Activated CD8-positive, alpha-beta T cell treated with anti-CD3 and anti-CD28 coated beads, Interleukin-2, amount 10 ng/mL, durations not matched to agents 7 days and 5 days (primary cell): ENCODE data around the gene LENG9. TPM values are rescaled to one million over a fixed set of nuclear protein-coding genes. Genes with fewer than 3 reads are reported as not detected.

Experiments used
- ATAC-seq: fragments of 150-1000 bp; cut with Tn5 transposase; one replicate; pipeline ENCODE4 v1.10.0; 2021; ENCODE audit warnings: moderate library complexity
- CTCF ChIA-PET: fragments of 350-600 bp; sonication (Branson Sonifier 250); formaldehyde crosslinking; loops from one replicate; lab custom pipeline; 2021; ENCODE audit warnings: antibody characterized with exemption; lab: Charles Lee
- POLR2A ChIA-PET: fragments of 350-600 bp; sonication (Branson Sonifier 250); formaldehyde crosslinking; loops from one replicate; lab custom pipeline; 2021; ENCODE audit warnings: antibody characterized with exemption; lab: Charles Lee
- DNase-seq: peaks from one replicate; pipeline ENCODE4 v3.0.0-alpha.2; 2020
- H3K27ac Mint-ChIP-seq: one replicate; pipeline ENCODE4 v1.8.0; 2021; ENCODE audit warnings: mild to moderate bottlenecking, mixed read lengths
- H3K27me3 Mint-ChIP-seq: one replicate; pipeline ENCODE4 v1.8.0; 2021; ENCODE audit warnings: low read depth, mixed read lengths
- H3K36me3 Mint-ChIP-seq: one replicate; pipeline ENCODE4 v1.8.0; 2021; ENCODE audit warnings: low read depth, mixed read lengths
- H3K4me1 Mint-ChIP-seq: one replicate; pipeline ENCODE4 v1.8.0; 2021; ENCODE audit warnings: low read depth, mixed read lengths
- H3K4me3 Mint-ChIP-seq: one replicate; pipeline ENCODE4 v1.8.0; 2021; ENCODE audit warnings: mild to moderate bottlenecking, mixed read lengths
- H3K9me3 Mint-ChIP-seq: one replicate; pipeline ENCODE4 v1.8.0; 2022; ENCODE audit warnings: mixed read lengths; ENCODE audit not compliant: insufficient read depth
- total RNA-seq, 2 experiments: library from RNA; stranded (reverse); gene quantifications; one replicate each; pipeline ENCODE4 v1.2.3, GENCODE V29; 2021

The LENG9 gene
- total RNA-seq, 2 experiments from 2014 or later: 5.3 to 5.6 TPM

- CTCF ChIA-PET: interaction anchor here (0.8 kb wide), 2 partner anchors 12 to 15 kb away, joined by 3 to 6 read pairs; no protein-coding TSS in a partner anchor
- H3K36me3 Mint-ChIP-seq: peaks cover 40% of the 10 kb centered on the region
- POLR2A ChIA-PET: interaction anchor here (0.6 to 2.2 kb wide), 4 partner anchors 10 to 75 kb away, joined by 3 to 22 read pairs (median 4); partner anchors contain the start of gene LENG8
- H3K27me3 Mint-ChIP-seq: peaks cover 10% of the 10 kb centered on the region
- no peaks in the 10 kb centered on the region for H3K9me3 Mint-ChIP-seq
- ATAC-seq: peak; percentile 34
- H3K4me1 Mint-ChIP-seq: peaks cover 42% of the 10 kb centered on the region
- peak overlapping the region; percentile 85 for H3K4me3 Mint-ChIP-seq
- peak; percentile 76 for DNase-seq
- peak overlapping the region; percentile 91 for H3K27ac Mint-ChIP-seq
Measured at GRCh38 chr19:54462655-54463530, 685 bp downstream of the LENG9 start.

- H3K4me3 Mint-ChIP-seq: peak overlapping the region; percentile 85
Measured at GRCh38 chr19:54462047-54462654, 1.4 kb downstream of the LENG9 start.

GRCh38 chr19:54461613-54462012 is 2.0 kb downstream of the LENG9 start:
- H3K4me3 Mint-ChIP-seq: peak overlapping the region; percentile 85
- ATAC-seq (no peak), DNase-seq (no peak)
- peak overlapping the region; percentile 81 for H3K27ac Mint-ChIP-seq
- H3K9me3 Mint-ChIP-seq: no peaks in the 10 kb centered on the region
- ChIA-PET POLR2A (interaction anchor here (0.9 to 1.0 kb wide), 3 partner anchors 8 to 16 kb away, joined by 3 to 4 read pairs (median 3); no protein-coding TSS in a partner anchor), CTCF (no interaction called here)
- peaks cover 10% of the 10 kb centered on the region for H3K27me3 Mint-ChIP-seq
- H3K36me3 Mint-ChIP-seq: peaks cover 48% of the 10 kb centered on the region
- H3K4me1 Mint-ChIP-seq: peaks cover 42% of the 10 kb centered on the region

More at GRCh38 chr19:54462047-54462654, 1.4 kb downstream of the LENG9 start:
- H3K27me3 Mint-ChIP-seq: peaks cover 10% of the 10 kb centered on the region
- H3K9me3 Mint-ChIP-seq: no peaks in the 10 kb centered on the region
- ChIA-PET POLR2A (interaction anchor here (0.6 to 2.2 kb wide), 5 partner anchors 9 to 74 kb away, joined by 3 to 22 read pairs (median 3); partner anchors contain the start of gene LENG8), CTCF (interaction anchor here (0.8 kb wide), 1 partner anchor 11 kb away, joined by 3 read pairs; no protein-coding TSS in a partner anchor)
- H3K4me1 Mint-ChIP-seq: peaks cover 42% of the 10 kb centered on the region
- H3K36me3 Mint-ChIP-seq: peaks cover 46% of the 10 kb centered on the region
- ATAC-seq: no peak
- DNase-seq: no peak
- peak overlapping the region; percentile 88 for H3K27ac Mint-ChIP-seq

GRCh38 chr19:54461210-54461609 is 2.4 kb downstream of the LENG9 start:
- H3K27ac Mint-ChIP-seq: peak overlapping the region; percentile 81
- ATAC-seq (no peak), DNase-seq (no peak)
- H3K36me3 Mint-ChIP-seq: peaks cover 51% of the 10 kb centered on the region
- ChIA-PET CTCF (no interaction called here), POLR2A (interaction anchor here (0.9 to 1.0 kb wide), 2 partner anchors 13 to 16 kb away, joined by 3 read pairs; no protein-coding TSS in a partner anchor)
- no peak overlapping the region for H3K4me3 Mint-ChIP-seq
- H3K4me1 Mint-ChIP-seq: peaks cover 42% of the 10 kb centered on the region
- peaks cover 7% of the 10 kb centered on the region for H3K27me3 Mint-ChIP-seq
- no peaks in the 10 kb centered on the region for H3K9me3 Mint-ChIP-seq

GRCh38 chr19:54460230-54461005 is 3.2 kb downstream of the LENG9 start:
- Mint-ChIP-seq H3K27ac (no peak overlapping the region), H3K36me3 (peaks cover 56% of the 10 kb centered on the region), H3K27me3 (peaks cover 2% of the 10 kb centered on the region), H3K4me1 (peaks cover 39% of the 10 kb centered on the region), H3K9me3 (no peaks in the 10 kb centered on the region), H3K4me3 (no peak overlapping the region)
- ChIA-PET POLR2A (interaction anchor here (0.8 to 2.9 kb wide), 2 partner anchors 10 to 12 kb away, joined by 3 to 15 read pairs; partner anchors contain the start of gene LENG8), CTCF (no interaction called here)
- DNase-seq (no peak), ATAC-seq (no peak)

GRCh38 chr19:54459282-54460229 is 4.0 kb downstream of the LENG9 start:
- POLR2A ChIA-PET: interaction anchor here (0.8 to 2.9 kb wide), 2 partner anchors 9 to 11 kb away, joined by 3 to 15 read pairs; partner anchors contain the start of gene LENG8
- H3K27ac Mint-ChIP-seq: peak overlapping the region; percentile 61
- DNase-seq (no peak), ATAC-seq (no peak)
- H3K9me3 Mint-ChIP-seq: no peaks in the 10 kb centered on the region
- H3K27me3 Mint-ChIP-seq: no peaks in the 10 kb centered on the region
- H3K4me1 Mint-ChIP-seq: peaks cover 36% of the 10 kb centered on the region
- CTCF ChIA-PET: no interaction called here
- no peak overlapping the region for H3K4me3 Mint-ChIP-seq
- H3K36me3 Mint-ChIP-seq: peaks cover 62% of the 10 kb centered on the region

- ChIA-PET POLR2A (interaction anchor here (2.9 kb wide), 1 partner anchor 10 kb away, joined by 15 read pairs; the partner anchor contains the start of gene LENG8), CTCF (no interaction called here)
- Mint-ChIP-seq H3K27me3 (no peaks in the 10 kb centered on the region), H3K4me1 (peaks cover 31% of the 10 kb centered on the region), H3K4me3 (no peak overlapping the region), H3K27ac (peak overlapping the region; percentile 33), H3K36me3 (peaks cover 64% of the 10 kb centered on the region), H3K9me3 (no peaks in the 10 kb centered on the region)
- ATAC-seq (no peak), DNase-seq (no peak)
Measured at GRCh38 chr19:54458648-54459281, 4.8 kb downstream of the LENG9 start.

- Mint-ChIP-seq H3K27ac (peak overlapping the region; percentile 33), H3K27me3 (no peaks in the 10 kb centered on the region), H3K9me3 (no peaks in the 10 kb centered on the region), H3K4me1 (peaks cover 29% of the 10 kb centered on the region), H3K4me3 (no peak overlapping the region), H3K36me3 (peaks cover 71% of the 10 kb centered on the region)
- CTCF ChIA-PET: no interaction called here
- DNase-seq (no peak), ATAC-seq (no peak)
- POLR2A ChIA-PET: interaction anchor here (2.9 kb wide), 1 partner anchor 9 kb away, joined by 15 read pairs; the partner anchor contains the start of gene LENG8
Measured at GRCh38 chr19:54457773-54458647, 5.6 kb downstream of the LENG9 start.
